Prostate gland (tissue), 2 donors: ENCODE measurements around the gene PPP1R12B.
"Not testable (repeated sequence)": the region's sequence is repeated elsewhere in the genome, so short reads cannot be mapped to it uniquely, and the experiment has no call there.

Source experiments
- POLR2A ChIP-seq: fragments of 450-650 bp; IDR thresholded peaks from one replicate; pipeline ENCODE4 v1.6.1; 2016; ENCODE audit warnings: antibody characterized with exemption, mild to moderate bottlenecking
- POLR2AphosphoS5 ChIP-seq: sonication (generic); formaldehyde crosslinking; IDR thresholded peaks from one replicate; pipeline ENCODE4 v1.6.1; 2017; ENCODE audit warnings: antibody characterized with exemption
- TF ChIP-seq, protein P1 (sequence below), 4 experiments: fragments of 200-600 bp in 2 of 4; fragments of 450-650 bp in 2 of 4; sonication (generic) in 2 of 4; IDR thresholded peaks; 1 replicate in 3 of 4; 2 replicates in 1 of 4; pipeline ENCODE4 v1.5.1; 2016 to 2019; ENCODE audit warnings: antibody characterized with exemption in 4 of 4, mild to moderate bottlenecking in 2 of 4, moderate library complexity in 2 of 4

DNA sequence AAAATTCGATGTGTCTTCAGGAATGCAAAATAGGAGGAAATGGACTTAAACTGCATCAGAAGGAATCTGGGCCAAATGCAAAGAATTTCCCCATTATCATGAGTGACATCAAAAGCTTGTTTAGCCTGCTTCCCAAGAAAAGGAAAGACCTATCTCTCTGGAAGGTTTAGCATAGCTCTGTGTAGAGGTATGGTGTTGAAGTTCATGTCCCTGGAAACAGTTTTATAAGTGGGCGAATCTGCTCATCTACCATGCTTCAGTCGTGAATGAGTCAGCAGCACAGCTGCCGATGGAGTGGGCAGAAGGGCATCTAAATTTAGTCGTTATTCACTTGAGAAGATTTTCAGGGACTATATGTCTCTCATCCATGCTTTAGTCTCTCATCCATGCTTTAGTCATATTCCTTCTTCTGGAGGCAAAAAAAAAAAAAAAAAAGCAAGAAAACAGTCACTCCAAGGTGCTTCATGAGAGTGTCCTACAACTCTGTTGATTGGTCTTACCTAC, 62.4 kb downstream of the PPP1R12B start:
- TF ChIP-seq, protein P1, sequence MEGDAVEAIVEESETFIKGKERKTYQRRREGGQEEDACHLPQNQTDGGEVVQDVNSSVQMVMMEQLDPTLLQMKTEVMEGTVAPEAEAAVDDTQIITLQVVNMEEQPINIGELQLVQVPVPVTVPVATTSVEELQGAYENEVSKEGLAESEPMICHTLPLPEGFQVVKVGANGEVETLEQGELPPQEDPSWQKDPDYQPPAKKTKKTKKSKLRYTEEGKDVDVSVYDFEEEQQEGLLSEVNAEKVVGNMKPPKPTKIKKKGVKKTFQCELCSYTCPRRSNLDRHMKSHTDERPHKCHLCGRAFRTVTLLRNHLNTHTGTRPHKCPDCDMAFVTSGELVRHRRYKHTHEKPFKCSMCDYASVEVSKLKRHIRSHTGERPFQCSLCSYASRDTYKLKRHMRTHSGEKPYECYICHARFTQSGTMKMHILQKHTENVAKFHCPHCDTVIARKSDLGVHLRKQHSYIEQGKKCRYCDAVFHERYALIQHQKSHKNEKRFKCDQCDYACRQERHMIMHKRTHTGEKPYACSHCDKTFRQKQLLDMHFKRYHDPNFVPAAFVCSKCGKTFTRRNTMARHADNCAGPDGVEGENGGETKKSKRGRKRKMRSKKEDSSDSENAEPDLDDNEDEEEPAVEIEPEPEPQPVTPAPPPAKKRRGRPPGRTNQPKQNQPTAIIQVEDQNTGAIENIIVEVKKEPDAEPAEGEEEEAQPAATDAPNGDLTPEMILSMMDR (IDR thresholded peaks at IDR 0.05), result not testable (repeated sequence)
- TF ChIP-seq POLR2AphosphoS5, POLR2A: not testable (repeated sequence)
